Chondrocyte (in vitro differentiated cells): ENCODE results near the gene VSIG1. TPM values are rescaled to one million over a fixed set of nuclear protein-coding genes. Genes with fewer than 3 reads are reported as not detected.

Experiments used
- DNase-seq: peaks from one replicate; pipeline ENCODE4 v3.0.0; 2021; ENCODE audit warnings: mixed read lengths, low spot score
- H3K27ac Mint-ChIP-seq: one replicate; pipeline ENCODE4 v1.8.0; 2021; ENCODE audit warnings: mild to moderate bottlenecking, moderate library complexity, mixed read lengths; ENCODE audit not compliant: unreplicated experiment
- H3K27me3 Mint-ChIP-seq: 2 replicates; pipeline ENCODE4 v1.8.0; 2021; ENCODE audit warnings: low read depth, mixed read lengths
- H3K36me3 Mint-ChIP-seq: 2 replicates; pipeline ENCODE4 v1.8.0; 2021; ENCODE audit warnings: low read depth, mixed read lengths
- H3K4me1 Mint-ChIP-seq: 2 replicates; pipeline ENCODE4 v1.8.0; 2021; ENCODE audit warnings: low read depth, mild to moderate bottlenecking, mixed read lengths
- H3K4me3 Mint-ChIP-seq: one replicate; pipeline ENCODE4 v1.8.0; 2021; ENCODE audit warnings: mild to moderate bottlenecking, moderate library complexity, mixed read lengths; ENCODE audit not compliant: unreplicated experiment
- H3K9me3 Mint-ChIP-seq: 2 replicates; pipeline ENCODE4 v1.8.0; 2021; ENCODE audit warnings: low read depth, mixed read lengths
- CTCF ChIP-seq: fragments of 200-600 bp; sonication (generic); IDR thresholded peaks from 2 replicates; pipeline ENCODE4 v1.5.0; 2021; ENCODE audit warnings: antibody characterized with exemption, mild to moderate bottlenecking, moderate library complexity
- total RNA-seq: library from RNA; stranded (reverse); gene quantifications from 3 replicates; pipeline ENCODE4 v1.2.1, GENCODE V29; 2021

VSIG1 gene
- total RNA-seq, 1 donor from 2014 or later = not detected

DNA sequence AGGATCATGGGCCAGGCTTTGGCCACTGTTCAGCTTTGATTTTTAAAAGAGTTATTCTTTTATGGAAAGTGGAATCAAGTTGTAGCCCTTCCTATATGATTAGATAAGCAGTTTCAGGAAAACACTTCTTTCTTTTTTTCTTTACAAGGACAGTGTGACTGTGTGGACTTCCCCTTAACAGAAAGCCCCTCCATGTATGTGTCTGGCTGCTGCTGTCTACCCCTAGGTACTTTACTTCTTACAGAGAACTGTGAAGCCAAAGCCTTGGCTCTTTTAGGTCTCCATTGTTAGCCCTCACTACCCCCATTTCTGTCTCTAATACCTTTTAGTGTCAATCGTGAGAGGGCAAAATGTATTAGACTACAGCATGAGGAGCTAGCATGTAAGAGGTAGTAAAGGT is 19.1 kb downstream of the VSIG1 start:
- no peak overlapping the region for H3K27ac Mint-ChIP-seq
- H3K4me3 Mint-ChIP-seq = no peak overlapping the region
- H3K27me3 Mint-ChIP-seq = peaks cover 53% of the 10 kb centered on the region
- H3K4me1 Mint-ChIP-seq = no peaks in the 10 kb centered on the region
- TF ChIP-seq CTCF = no peak
- H3K9me3 Mint-ChIP-seq = no peaks in the 10 kb centered on the region
- DNase-seq = no peak
- no peaks in the 10 kb centered on the region for H3K36me3 Mint-ChIP-seq

GRCh38 chrX:108064613-108065012 is 19.7 kb downstream of the VSIG1 start:
- Mint-ChIP-seq H3K9me3 (no peaks in the 10 kb centered on the region), H3K4me1 (no peaks in the 10 kb centered on the region), H3K27ac (no peak overlapping the region), H3K4me3 (no peak overlapping the region), H3K36me3 (no peaks in the 10 kb centered on the region), H3K27me3 (peaks cover 58% of the 10 kb centered on the region)
- DNase-seq = no peak
- TF ChIP-seq CTCF = no peak

DNA sequence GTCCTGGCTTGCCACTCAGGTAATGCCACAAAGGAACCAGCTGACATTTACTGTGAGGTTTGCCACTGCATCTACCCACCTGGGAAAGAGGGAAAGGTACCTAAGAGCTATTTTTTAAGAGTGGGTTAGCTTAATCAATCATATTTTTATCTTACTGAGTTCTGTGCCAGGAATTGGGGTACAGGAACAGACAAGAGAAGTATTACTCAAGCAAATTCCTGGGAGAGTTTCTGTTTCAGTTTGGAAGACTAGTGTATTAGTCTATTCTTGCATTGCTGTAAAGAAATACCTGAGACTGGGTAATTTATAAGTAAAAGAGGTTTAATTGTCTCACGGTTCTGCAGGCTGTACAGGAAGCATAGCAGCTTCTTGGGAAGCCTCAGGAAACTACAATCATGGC is 23.3 kb downstream of the VSIG1 start:
- Mint-ChIP-seq H3K27me3 (peaks cover 45% of the 10 kb centered on the region), H3K4me3 (no peak overlapping the region), H3K9me3 (no peaks in the 10 kb centered on the region), H3K4me1 (no peaks in the 10 kb centered on the region), H3K36me3 (no peaks in the 10 kb centered on the region), H3K27ac (no peak overlapping the region)
- no peak for DNase-seq
- TF ChIP-seq CTCF = no peak

DNA sequence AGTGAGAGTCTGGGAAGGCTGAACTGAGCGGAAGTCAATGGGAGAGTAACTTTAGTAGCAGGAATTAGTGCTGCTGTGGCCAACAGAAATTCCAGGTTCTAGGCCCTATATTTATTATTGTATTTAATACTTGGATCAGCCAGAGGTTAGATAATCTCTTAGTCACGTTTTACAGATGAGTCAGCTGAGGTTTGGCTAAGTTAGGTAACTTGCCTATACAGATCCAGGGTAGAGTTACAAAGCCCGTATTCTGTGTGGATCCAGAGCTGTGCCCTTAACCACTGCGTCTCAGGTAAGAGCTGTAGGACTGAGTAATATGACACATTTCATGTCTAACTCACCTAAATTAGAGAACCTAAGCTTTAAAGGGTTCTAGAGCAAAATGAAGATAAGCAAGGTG is 26.0 kb downstream of the VSIG1 start:
- no peak overlapping the region for H3K4me3 Mint-ChIP-seq
- no peak for DNase-seq
- H3K4me1 Mint-ChIP-seq = no peaks in the 10 kb centered on the region
- H3K36me3 Mint-ChIP-seq = no peaks in the 10 kb centered on the region
- no peak overlapping the region for H3K27ac Mint-ChIP-seq
- no peak for TF ChIP-seq CTCF
- no peaks in the 10 kb centered on the region for H3K9me3 Mint-ChIP-seq
- peaks cover 53% of the 10 kb centered on the region for H3K27me3 Mint-ChIP-seq

DNA sequence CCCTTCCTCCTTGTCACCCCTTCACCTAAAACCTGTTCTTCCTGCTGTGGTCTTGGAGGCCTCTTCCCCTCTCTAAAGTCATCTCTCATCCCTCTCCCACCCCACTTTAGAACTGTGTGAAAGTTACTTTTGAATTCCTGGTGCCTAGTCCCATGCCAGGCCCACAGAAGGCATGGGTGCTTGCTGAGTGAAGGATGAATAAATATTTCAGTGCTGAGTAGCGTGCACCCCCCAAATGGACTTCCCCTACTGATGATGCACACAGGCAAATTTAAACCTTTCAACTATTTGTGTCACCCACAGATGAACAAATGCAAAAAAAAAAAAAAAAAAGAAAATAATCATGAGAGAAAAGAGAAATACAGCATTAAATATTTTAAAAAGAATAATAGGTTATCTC is 26.7 kb downstream of the VSIG1 start:
- Mint-ChIP-seq H3K9me3 (no peaks in the 10 kb centered on the region), H3K27ac (no peak overlapping the region), H3K4me3 (no peak overlapping the region), H3K36me3 (no peaks in the 10 kb centered on the region), H3K27me3 (peaks cover 51% of the 10 kb centered on the region), H3K4me1 (no peaks in the 10 kb centered on the region)
- no peak for TF ChIP-seq CTCF
- DNase-seq = no peak
